Mesendoderm (in vitro differentiated cells): ENCODE measurements around the gene GMEB2.

Source experiments
- DNase-seq: peaks from one replicate; pipeline ENCODE4 v3.0.0; 2013
- H2AK5ac ChIP-seq: 2 replicates; pipeline ENCODE4 v1.6.1; 2013; ENCODE audit warnings: low read length, inconsistent platforms
- H2BK120ac ChIP-seq: 2 replicates; pipeline ENCODE4 v1.6.1; 2013; ENCODE audit warnings: low read depth, mild to moderate bottlenecking, low read length, moderate library complexity, mixed read lengths
- H2BK15ac ChIP-seq: replicated peaks from 2 replicates; pipeline ENCODE4 v1.6.1; 2013; ENCODE audit warnings: low read depth, mild to moderate bottlenecking, moderate library complexity
- H2BK5ac ChIP-seq: 2 replicates; pipeline ENCODE4 v1.6.1; 2013; ENCODE audit warnings: low read length, inconsistent platforms
- H3K18ac ChIP-seq: 2 replicates; pipeline ENCODE4 v1.6.1; 2013; ENCODE audit warnings: mild to moderate bottlenecking, low read length, mixed read lengths
- H3K23ac ChIP-seq: one replicate; pipeline ENCODE4 v1.6.1; 2013; ENCODE audit warnings: low read length
- H3K27ac ChIP-seq: 2 replicates; pipeline ENCODE4 v1.5.1; 2013; ENCODE audit warnings: low read depth, mild to moderate bottlenecking, inconsistent platforms, low read length, moderate library complexity
- H3K27me3 ChIP-seq: 2 replicates; pipeline ENCODE4 v1.6.1; 2013; ENCODE audit warnings: low read length, control low read depth, mild to moderate bottlenecking, inconsistent platforms; ENCODE audit not compliant: insufficient read depth, poor library complexity
- H3K36me3 ChIP-seq: 2 replicates; pipeline ENCODE4 v1.6.1; 2013; ENCODE audit warnings: low read length, inconsistent platforms; ENCODE audit not compliant: control insufficient read depth, insufficient read depth
- H3K4ac ChIP-seq: one replicate; pipeline ENCODE4 v1.6.1; 2013; ENCODE audit warnings: low read depth, mild to moderate bottlenecking, low read length, moderate library complexity
- H3K4me1 ChIP-seq: 2 replicates; pipeline ENCODE4 v1.6.1; 2013; ENCODE audit warnings: low read depth, low read length, inconsistent platforms; ENCODE audit not compliant: control insufficient read depth
- H3K4me2 ChIP-seq: 2 replicates; pipeline ENCODE4 v1.6.1; 2013; ENCODE audit warnings: low read length
- H3K4me3 ChIP-seq: 2 replicates; pipeline ENCODE4 v1.5.1; 2013; ENCODE audit warnings: mild to moderate bottlenecking, low read length
- H3K56ac ChIP-seq: one replicate; pipeline ENCODE4 v1.6.1; 2013; ENCODE audit warnings: low read length
- H3K79me1 ChIP-seq: 2 replicates; pipeline ENCODE4 v1.6.1; 2013; ENCODE audit warnings: low read length, inconsistent platforms
- H3K79me2 ChIP-seq: 2 replicates; pipeline ENCODE4 v1.6.1; 2013; ENCODE audit warnings: mild to moderate bottlenecking, low read length; ENCODE audit not compliant: control insufficient read depth, insufficient read depth
- H3K9ac ChIP-seq: 2 replicates; pipeline ENCODE4 v1.6.1; 2013; ENCODE audit warnings: low read length, inconsistent platforms
- H4K5ac ChIP-seq: one replicate; pipeline ENCODE4 v1.6.1; 2013; ENCODE audit warnings: low read length
- H4K8ac ChIP-seq: one replicate; pipeline ENCODE4 v1.6.1; 2013; ENCODE audit warnings: low read depth, mild to moderate bottlenecking, control low read depth, low read length, moderate library complexity
- WGBS: extraction: QIAGEN DNeasy Blood & Tissue Kit; methylation state at CpG from one replicate; pipeline ENCODE4 v1.1.7; 2013; ENCODE audit warnings: low lambda C conversion rate, missing lambda C conversion rate; ENCODE audit not compliant: insufficient coverage; ENCODE audit errors: extremely low coverage; 5-methylcytosine and 5-hydroxymethylcytosine counted together

The GMEB2 gene

GRCh38 chr20:63553251-63553932 is 73.5 kb downstream of the GMEB2 start:
- Histone ChIP-seq H3K36me3 (no peaks in the 10 kb centered on the region), H3K4me2 (peak overlapping the region; percentile 94), H2BK5ac (no peak overlapping the region), H3K9ac (peak overlapping the region; percentile 53), H3K79me2 (no peaks in the 10 kb centered on the region), H3K23ac (no peak overlapping the region), H3K27me3 (no peaks in the 10 kb centered on the region), H3K79me1 (no peaks in the 10 kb centered on the region), H3K18ac (peak overlapping the region; percentile 62), H3K27ac (no peak overlapping the region), H2BK15ac (no peak overlapping the region), H4K8ac (no peak overlapping the region), H2BK120ac (no peak overlapping the region), H3K4me1 (peaks cover 2% of the 10 kb centered on the region), H3K4me3 (peak overlapping the region; percentile 60), H4K5ac (no peak overlapping the region), H3K4ac (no peak overlapping the region), H3K56ac (peak overlapping the region; percentile 83), H2AK5ac (no peak overlapping the region)
- WGBS: no CpG with 5 or more reads among the region's 37 CpGs
- DNase-seq: peak; percentile 91

GRCh38 chr20:63552481-63553249 is 74.2 kb downstream of the GMEB2 start:
- Histone ChIP-seq H2AK5ac (no peak overlapping the region), H3K36me3 (no peaks in the 10 kb centered on the region), H3K27me3 (no peaks in the 10 kb centered on the region), H3K23ac (no peak overlapping the region), H2BK5ac (no peak overlapping the region), H3K27ac (no peak overlapping the region), H3K9ac (no peak overlapping the region), H3K4me2 (no peak overlapping the region), H2BK120ac (no peak overlapping the region), H3K4me1 (peaks cover 2% of the 10 kb centered on the region), H2BK15ac (no peak overlapping the region), H4K5ac (no peak overlapping the region), H3K56ac (no peak overlapping the region), H3K18ac (no peak overlapping the region), H3K4me3 (no peak overlapping the region), H3K4ac (no peak overlapping the region), H3K79me2 (no peaks in the 10 kb centered on the region), H3K79me1 (no peaks in the 10 kb centered on the region), H4K8ac (no peak overlapping the region)
- no peak for DNase-seq
- no CpG with 5 or more reads among the region's 15 CpGs for WGBS

DNA sequence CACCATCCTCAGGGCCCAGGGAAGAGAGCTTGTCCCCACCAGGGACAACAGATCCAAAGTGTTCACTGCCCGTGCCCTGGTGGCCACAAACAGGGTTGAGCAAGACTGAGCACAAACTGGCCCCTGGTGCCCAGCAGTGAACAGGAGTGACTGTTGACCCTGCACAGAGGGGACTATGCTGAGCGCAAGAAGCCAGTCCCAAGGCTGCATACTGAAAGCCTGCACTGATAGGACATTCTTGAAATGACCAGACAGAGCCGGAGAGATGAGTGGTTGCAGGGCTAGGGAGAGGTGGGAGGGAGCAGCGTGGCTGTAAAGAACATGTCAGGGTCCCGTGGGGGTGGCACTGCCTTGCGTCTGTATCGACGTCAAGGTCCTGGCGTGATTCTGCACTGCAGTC is 75.8 kb downstream of the GMEB2 start:
- no peak overlapping the region for H4K8ac ChIP-seq
- DNase-seq: no peak
- no peaks in the 10 kb centered on the region for H3K79me2 ChIP-seq
- H3K4me1 ChIP-seq: peaks cover 2% of the 10 kb centered on the region
- H3K36me3 ChIP-seq: no peaks in the 10 kb centered on the region
- H2AK5ac ChIP-seq: no peak overlapping the region
- H3K23ac ChIP-seq: no peak overlapping the region
- H3K56ac ChIP-seq: no peak overlapping the region
- no peak overlapping the region for H2BK5ac ChIP-seq
- no peak overlapping the region for H3K18ac ChIP-seq
- H3K4ac ChIP-seq: no peak overlapping the region
- no peaks in the 10 kb centered on the region for H3K27me3 ChIP-seq
- H2BK120ac ChIP-seq: no peak overlapping the region
- no peak overlapping the region for H3K9ac ChIP-seq
- WGBS: no CpG with 5 or more reads among the region's 9 CpGs
- no peak overlapping the region for H2BK15ac ChIP-seq
- H3K79me1 ChIP-seq: no peaks in the 10 kb centered on the region
- no peak overlapping the region for H3K4me3 ChIP-seq
- H4K5ac ChIP-seq: no peak overlapping the region
- H3K4me2 ChIP-seq: no peak overlapping the region
- no peak overlapping the region for H3K27ac ChIP-seq

- Histone ChIP-seq H2AK5ac (no peak overlapping the region), H3K4me1 (peaks cover 2% of the 10 kb centered on the region), H3K23ac (no peak overlapping the region), H2BK15ac (no peak overlapping the region), H3K79me2 (no peaks in the 10 kb centered on the region), H4K5ac (no peak overlapping the region), H3K56ac (no peak overlapping the region), H3K79me1 (no peaks in the 10 kb centered on the region), H3K9ac (no peak overlapping the region), H2BK120ac (no peak overlapping the region), H3K27ac (no peak overlapping the region), H3K4me3 (no peak overlapping the region), H3K27me3 (no peaks in the 10 kb centered on the region), H3K18ac (no peak overlapping the region), H4K8ac (no peak overlapping the region), H3K4me2 (no peak overlapping the region), H2BK5ac (no peak overlapping the region), H3K36me3 (no peaks in the 10 kb centered on the region), H3K4ac (no peak overlapping the region)
- no peak for DNase-seq
- WGBS: no CpG with 5 or more reads among the region's 18 CpGs
Observed at GRCh38 chr20:63549679-63550282, 77.1 kb downstream of the GMEB2 start.

- no peak overlapping the region for H2BK15ac ChIP-seq
- H2AK5ac ChIP-seq: no peak overlapping the region
- H3K36me3 ChIP-seq: no peaks in the 10 kb centered on the region
- no peak overlapping the region for H3K18ac ChIP-seq
- no peak overlapping the region for H3K27ac ChIP-seq
- H3K4ac ChIP-seq: no peak overlapping the region
- no peak overlapping the region for H2BK120ac ChIP-seq
- no peak overlapping the region for H3K56ac ChIP-seq
- no peak overlapping the region for H3K4me3 ChIP-seq
- WGBS: no CpG with 5 or more reads among the region's 25 CpGs
- H3K9ac ChIP-seq: no peak overlapping the region
- H4K8ac ChIP-seq: no peak overlapping the region
- H2BK5ac ChIP-seq: no peak overlapping the region
- DNase-seq: no peak
- no peak overlapping the region for H4K5ac ChIP-seq
- no peaks in the 10 kb centered on the region for H3K79me2 ChIP-seq
- peaks cover 2% of the 10 kb centered on the region for H3K4me1 ChIP-seq
- H3K4me2 ChIP-seq: no peak overlapping the region
- no peak overlapping the region for H3K23ac ChIP-seq
- H3K27me3 ChIP-seq: no peaks in the 10 kb centered on the region
- no peaks in the 10 kb centered on the region for H3K79me1 ChIP-seq
Observed at GRCh38 chr20:63549019-63549418, 77.9 kb downstream of the GMEB2 start.
